ENCODE measurements around the gene FBLN2. TPM values are rescaled to one million over a fixed set of nuclear protein-coding genes. Genes with fewer than 3 reads are reported as not detected.

Gene FBLN2
- total RNA-seq, 2 donors from 2014 or later: 12.8 to 318 TPM

DNA sequence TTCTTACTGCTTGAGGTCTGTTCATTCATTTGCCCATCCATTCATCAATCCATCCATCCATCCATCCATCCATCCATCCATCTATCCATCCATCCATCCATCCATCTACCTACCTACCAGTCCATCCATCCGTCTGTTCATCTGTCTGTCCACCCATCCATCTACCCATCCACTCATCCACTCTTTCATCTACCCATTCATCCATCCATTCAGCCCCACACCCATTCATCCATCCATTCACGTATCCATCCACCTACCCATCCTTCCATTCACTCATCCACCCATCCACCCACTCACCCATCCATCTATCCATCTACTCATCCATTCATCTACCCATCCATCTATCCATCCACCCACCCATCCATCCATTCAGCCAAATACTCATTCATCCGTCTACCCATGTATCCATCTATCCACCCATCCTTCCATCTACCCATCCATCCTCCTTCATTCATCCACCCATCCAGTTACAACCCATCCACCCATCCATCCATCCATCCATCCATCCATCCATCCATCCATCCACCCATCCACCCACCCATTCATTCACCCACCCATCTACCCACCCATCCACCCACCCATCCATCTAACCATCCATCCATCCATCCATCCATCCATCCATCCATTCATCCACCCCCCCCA lies 68.3 kb downstream of the FBLN2 start:
- H3K4me3 ChIP-seq: no peak overlapping the region
- H3K27ac ChIP-seq: no peak overlapping the region
- H3K9me3 ChIP-seq: no peaks in the 10 kb centered on the region

DNA sequence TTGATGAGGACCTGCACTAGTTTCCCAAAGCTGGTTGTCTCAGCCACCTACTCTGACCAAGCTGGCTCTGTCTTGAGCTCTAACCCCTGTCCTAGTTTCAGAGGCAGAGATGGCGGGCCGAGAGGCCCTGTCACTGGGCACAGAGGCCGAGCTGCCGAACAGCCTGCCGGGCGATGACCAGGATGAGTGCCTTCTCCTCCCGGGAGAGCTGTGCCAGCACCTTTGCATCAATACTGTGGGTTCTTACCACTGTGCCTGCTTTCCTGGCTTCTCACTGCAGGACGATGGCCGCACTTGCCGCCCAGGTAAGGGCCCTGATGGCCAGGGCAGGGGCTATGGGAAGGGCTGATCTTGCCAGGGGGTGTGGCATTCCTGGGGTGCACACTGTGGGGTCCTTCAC lies 69.1 kb downstream of the FBLN2 start:
- no peaks in the 10 kb centered on the region for H3K9me3 ChIP-seq
- WGBS: 91% methylated on average over 10 of the region's 10 CpGs
- no peaks in the 10 kb centered on the region for H3K36me3 ChIP-seq
- no peaks in the 10 kb centered on the region for H3K27me3 ChIP-seq (replicated peaks; ENCODE audit: insufficient read depth)
- no peak for DNase-seq (ENCODE audit: low spot score)
- no peak overlapping the region for H3K4me3 ChIP-seq
- TF ChIP-seq POLR2AphosphoS5 (IDR thresholded peaks at IDR 0.05): no peak
- TF ChIP-seq POLR2A (IDR thresholded peaks at IDR 0.05): no peak
- TF ChIP-seq, protein P1, sequence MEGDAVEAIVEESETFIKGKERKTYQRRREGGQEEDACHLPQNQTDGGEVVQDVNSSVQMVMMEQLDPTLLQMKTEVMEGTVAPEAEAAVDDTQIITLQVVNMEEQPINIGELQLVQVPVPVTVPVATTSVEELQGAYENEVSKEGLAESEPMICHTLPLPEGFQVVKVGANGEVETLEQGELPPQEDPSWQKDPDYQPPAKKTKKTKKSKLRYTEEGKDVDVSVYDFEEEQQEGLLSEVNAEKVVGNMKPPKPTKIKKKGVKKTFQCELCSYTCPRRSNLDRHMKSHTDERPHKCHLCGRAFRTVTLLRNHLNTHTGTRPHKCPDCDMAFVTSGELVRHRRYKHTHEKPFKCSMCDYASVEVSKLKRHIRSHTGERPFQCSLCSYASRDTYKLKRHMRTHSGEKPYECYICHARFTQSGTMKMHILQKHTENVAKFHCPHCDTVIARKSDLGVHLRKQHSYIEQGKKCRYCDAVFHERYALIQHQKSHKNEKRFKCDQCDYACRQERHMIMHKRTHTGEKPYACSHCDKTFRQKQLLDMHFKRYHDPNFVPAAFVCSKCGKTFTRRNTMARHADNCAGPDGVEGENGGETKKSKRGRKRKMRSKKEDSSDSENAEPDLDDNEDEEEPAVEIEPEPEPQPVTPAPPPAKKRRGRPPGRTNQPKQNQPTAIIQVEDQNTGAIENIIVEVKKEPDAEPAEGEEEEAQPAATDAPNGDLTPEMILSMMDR (IDR thresholded peaks at IDR 0.05): no peak
- no peaks in the 10 kb centered on the region for H3K4me1 ChIP-seq (replicated peaks)
- no peak overlapping the region for H3K27ac ChIP-seq
- intact Hi-C loops (cut with DNase I): no loop called here

More for the DNA sequence above, 68.3 kb downstream of the FBLN2 start:
- Histone ChIP-seq H3K27me3 (replicated peaks; ENCODE audit: insufficient read depth) (no peaks in the 10 kb centered on the region), H3K4me1 (replicated peaks) (no peaks in the 10 kb centered on the region), H3K36me3 (no peaks in the 10 kb centered on the region)
- DNase-seq (ENCODE audit: low spot score): no peak
- 99% methylated on average over 3 of the region's 3 CpGs for WGBS
- TF ChIP-seq POLR2A (IDR thresholded peaks at IDR 0.05): no peak
- TF ChIP-seq POLR2AphosphoS5 (IDR thresholded peaks at IDR 0.05): no peak
- TF ChIP-seq, protein P1 (IDR thresholded peaks at IDR 0.05): no peak
- intact Hi-C loops (cut with DNase I): no loop called here

DNA sequence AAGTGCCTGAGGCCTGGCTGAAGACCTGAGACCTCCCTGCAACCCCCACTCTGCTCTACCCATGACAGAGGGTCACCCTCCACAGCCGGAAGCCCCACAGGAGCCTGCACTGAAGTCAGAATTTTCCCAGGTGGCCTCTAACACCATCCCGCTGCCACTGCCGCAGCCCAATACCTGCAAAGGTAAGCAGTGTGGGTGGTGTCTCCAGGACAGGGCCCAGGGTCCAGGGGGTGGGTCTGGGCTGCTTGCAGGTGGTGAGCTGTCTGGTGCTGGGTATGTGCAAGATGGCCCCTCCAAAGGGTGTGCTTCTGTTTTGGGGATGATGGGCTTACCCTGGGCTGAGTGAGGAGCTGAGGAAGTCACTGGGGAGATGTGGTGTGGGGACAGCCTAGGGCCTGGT lies 69.9 kb downstream of the FBLN2 start:
- Histone ChIP-seq H3K36me3 (no peaks in the 10 kb centered on the region), H3K27me3 (replicated peaks; ENCODE audit: insufficient read depth) (no peaks in the 10 kb centered on the region), H3K27ac (no peak overlapping the region), H3K4me3 (no peak overlapping the region), H3K4me1 (replicated peaks) (no peaks in the 10 kb centered on the region), H3K9me3 (no peaks in the 10 kb centered on the region)
- no peak for DNase-seq (ENCODE audit: low spot score)
- intact Hi-C loops (cut with DNase I): no loop called here
- TF ChIP-seq POLR2AphosphoS5 (IDR thresholded peaks at IDR 0.05) (no peak), POLR2A (IDR thresholded peaks at IDR 0.05) (no peak)
- WGBS: 100% methylated on average over 3 of the region's 3 CpGs

DNA sequence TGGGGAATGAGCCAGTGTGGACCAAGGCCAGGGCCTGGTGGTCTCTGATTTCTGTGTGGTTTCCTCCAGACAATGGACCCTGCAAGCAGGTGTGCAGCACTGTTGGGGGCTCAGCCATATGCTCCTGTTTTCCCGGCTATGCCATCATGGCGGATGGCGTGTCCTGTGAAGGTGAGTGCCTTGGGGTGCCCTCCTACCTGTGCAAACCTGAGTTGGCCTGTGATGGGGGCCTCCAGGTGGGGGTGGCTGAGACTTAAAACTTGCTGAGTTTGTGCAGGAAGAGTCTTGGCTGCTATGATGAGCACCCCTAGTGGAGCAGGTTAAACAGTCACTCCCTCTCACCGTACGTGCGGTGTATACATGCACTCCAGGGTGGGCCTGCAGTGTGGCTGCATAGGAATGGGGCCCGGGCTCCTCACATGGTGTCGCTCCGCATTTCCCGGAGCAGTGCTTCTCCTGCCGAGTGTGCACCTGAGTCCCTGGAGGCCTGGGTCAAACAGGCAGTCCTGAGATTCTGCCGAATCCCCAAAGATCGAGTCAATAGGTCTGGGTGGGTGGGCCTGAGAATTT lies 70.8 kb downstream of the FBLN2 start:
- 93% methylated on average over 9 of the region's 13 CpGs for WGBS
- intact Hi-C loops (cut with DNase I): no loop called here
- Histone ChIP-seq H3K27me3 (replicated peaks; ENCODE audit: insufficient read depth) (no peaks in the 10 kb centered on the region), H3K9me3 (no peaks in the 10 kb centered on the region), H3K36me3 (no peaks in the 10 kb centered on the region), H3K4me3 (no peak overlapping the region), H3K27ac (no peak overlapping the region), H3K4me1 (replicated peaks) (no peaks in the 10 kb centered on the region)
- TF ChIP-seq POLR2A (IDR thresholded peaks at IDR 0.05) (no peak), POLR2AphosphoS5 (IDR thresholded peaks at IDR 0.05) (no peak)
- TF ChIP-seq, protein P1 (IDR thresholded peaks at IDR 0.05): no peak
- no peak for DNase-seq (ENCODE audit: low spot score)

DNA sequence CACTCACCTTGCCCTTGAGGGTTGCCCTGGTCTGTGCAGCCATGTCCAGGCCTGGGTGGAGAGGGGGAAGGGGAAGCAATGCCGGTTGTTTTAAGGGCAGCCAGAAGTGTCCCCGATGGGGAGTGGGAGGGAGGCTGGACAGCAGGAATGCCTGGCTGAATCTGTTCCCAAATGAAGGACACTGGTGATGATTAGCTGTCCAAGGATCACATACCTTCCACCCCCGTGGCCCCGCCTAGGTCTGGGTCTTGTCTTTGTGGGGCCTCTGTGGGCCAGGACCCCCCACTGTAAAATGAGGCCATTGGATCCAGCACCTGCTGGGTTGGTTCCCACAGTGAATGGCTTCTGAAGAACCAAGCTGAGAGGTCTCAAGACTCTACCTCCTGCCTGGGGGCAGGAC lies 71.4 kb downstream of the FBLN2 start:
- TF ChIP-seq POLR2A (IDR thresholded peaks at IDR 0.05) (no peak), POLR2AphosphoS5 (IDR thresholded peaks at IDR 0.05) (no peak)
- TF ChIP-seq, protein P1 (IDR thresholded peaks at IDR 0.05): no peak
- DNase-seq (ENCODE audit: low spot score): no peak
- Histone ChIP-seq H3K27ac (no peak overlapping the region), H3K27me3 (replicated peaks; ENCODE audit: insufficient read depth) (no peaks in the 10 kb centered on the region), H3K4me3 (no peak overlapping the region), H3K9me3 (no peaks in the 10 kb centered on the region), H3K36me3 (no peaks in the 10 kb centered on the region), H3K4me1 (replicated peaks) (no peaks in the 10 kb centered on the region)
- intact Hi-C loops (cut with DNase I): no loop called here
- 82% methylated on average over 4 of the region's 4 CpGs for WGBS
